ENCODE data around the gene CCDC149.

GRCh38 chr4:24763631-24764297 lies 149.1 kb downstream of the CCDC149 start:
- TF ChIP-seq CTCF (conservative IDR thresholded peaks at IDR 0.05; ENCODE audit: low read depth, low read length) (no peak), EZH2 (IDR thresholded peaks at IDR 0.05; ENCODE audit: low read length, unreplicated experiment) (no peak)
